IMR-90 (cell line): ENCODE data around the gene DCST2. TPM values are rescaled to one million over a fixed set of nuclear protein-coding genes. Genes with fewer than 3 reads are reported as not detected.

Experiments
- ATAC-seq: fragments of 200-7000 bp; cut with Tn5 transposase; 2 replicates; pipeline ENCODE4 v1.9.1; 2020; ENCODE audit warnings: low read depth, mild to moderate bottlenecking, moderate library complexity
- BruUV-seq: library from RNA; stranded (reverse); fragments of 400-500 nt; replicated peaks from 2 replicates; lab custom pipeline; 2021; lab: Mats Ljungman, UMichigan
- CTCF ChIA-PET: fragments of 300-600 bp; formaldehyde crosslinking; extraction: SDS; loops from one replicate; lab custom pipeline; 2021; ENCODE audit warnings: antibody characterized with exemption; lab: Yijun Ruan, JAX
- POLR2A ChIA-PET: fragments of 300-600 bp; sonication (Branson Sonifier 250); formaldehyde crosslinking; loops from one replicate; lab custom pipeline; 2022; ENCODE audit warnings: antibody characterized with exemption; ENCODE audit not compliant: unreplicated experiment; lab: Charles Lee
- DNase-seq: peaks from one replicate; pipeline ENCODE4 v3.0.0; 2013
- H2AFZ ChIP-seq: replicated peaks from 2 replicates; pipeline ENCODE3; 2013; ENCODE audit warnings: low read length, mild to moderate bottlenecking; ENCODE audit not compliant: poor library complexity
- H2AK5ac ChIP-seq: 2 replicates; pipeline ENCODE4 v1.6.1; 2013; ENCODE audit warnings: low read depth, low read length, inconsistent platforms
- H2AK9ac ChIP-seq: replicated peaks from 2 replicates; pipeline ENCODE3; 2013; ENCODE audit warnings: mild to moderate bottlenecking, low read depth, low read length, moderate library complexity; ENCODE audit not compliant: poor library complexity
- H2BK120ac ChIP-seq: 2 replicates; pipeline ENCODE4 v1.6.1; 2013; ENCODE audit warnings: low read depth, low read length, inconsistent platforms
- H2BK15ac ChIP-seq: 3 replicates; pipeline ENCODE4 v1.6.1; 2013; ENCODE audit warnings: low read depth, low read length, inconsistent platforms
- H2BK20ac ChIP-seq: 2 replicates; pipeline ENCODE4 v1.6.1; 2013; ENCODE audit warnings: low read depth, mild to moderate bottlenecking, inconsistent platforms, low read length, moderate library complexity
- H2BK5ac ChIP-seq: 2 replicates; pipeline ENCODE4 v1.6.1; 2013; ENCODE audit warnings: mild to moderate bottlenecking, low read depth, low read length, inconsistent platforms; ENCODE audit not compliant: poor library complexity, severe bottlenecking
- H3K14ac ChIP-seq: replicated peaks from 2 replicates; pipeline ENCODE4 v1.6.1; 2013; ENCODE audit warnings: low read depth, low read length, inconsistent platforms
- H3K18ac ChIP-seq: 2 replicates; pipeline ENCODE4 v1.6.1; 2013; ENCODE audit warnings: low read depth, low read length, control low read depth
- H3K23ac ChIP-seq: 2 replicates; pipeline ENCODE4 v1.6.1; 2013; ENCODE audit warnings: low read depth, low read length, inconsistent platforms
- H3K27ac ChIP-seq: 2 replicates; pipeline ENCODE4 v1.5.1; 2013; ENCODE audit warnings: mild to moderate bottlenecking, control low read depth, low read length; ENCODE audit not compliant: insufficient read depth
- H3K27me3 ChIP-seq: 2 replicates; pipeline ENCODE4 v1.6.1; 2013; ENCODE audit warnings: low read length; ENCODE audit not compliant: control insufficient read depth, insufficient read depth
- H3K36me3 ChIP-seq: 2 replicates; pipeline ENCODE4 v1.6.1; 2013; ENCODE audit warnings: low read length, mixed read lengths; ENCODE audit not compliant: control insufficient read depth, insufficient read depth
- H3K4ac ChIP-seq: 2 replicates; pipeline ENCODE4 v1.6.1; 2013; ENCODE audit warnings: low read depth, low read length, inconsistent platforms
- H3K4me1 ChIP-seq: 2 replicates; pipeline ENCODE4 v1.6.1; 2013; ENCODE audit warnings: low read length, mixed read lengths; ENCODE audit not compliant: control insufficient read depth, insufficient read depth
- H3K4me2 ChIP-seq: 2 replicates; pipeline ENCODE4 v1.6.1; 2013; ENCODE audit warnings: low read depth, mild to moderate bottlenecking, control low read depth, low read length, moderate library complexity
- H3K4me3 ChIP-seq: 2 replicates; pipeline ENCODE4 v1.5.1; 2013; ENCODE audit warnings: low read depth, mild to moderate bottlenecking, control low read depth, low read length, moderate library complexity; ENCODE audit not compliant: insufficient read depth
- H3K56ac ChIP-seq: 2 replicates; pipeline ENCODE4 v1.6.1; 2013; ENCODE audit warnings: low read length, inconsistent platforms; ENCODE audit not compliant: insufficient read depth; ENCODE audit errors: extremely low read depth
- H3K79me1 ChIP-seq, 2 experiments: 2 replicates each; pipeline ENCODE4 v1.6.1; 2013; ENCODE audit warnings: low read length in 2 of 2, inconsistent platforms in 1 of 2, low read depth in 1 of 2
- H3K9ac ChIP-seq: 2 replicates; pipeline ENCODE4 v1.6.1; 2013; ENCODE audit warnings: low read depth, low read length, control low read depth
- H3K9me1 ChIP-seq: 2 replicates; pipeline ENCODE4 v1.6.1; 2013; ENCODE audit warnings: low read length, inconsistent platforms; ENCODE audit not compliant: insufficient read depth
- H3K9me3 ChIP-seq: 2 replicates; pipeline ENCODE4 v1.6.1; 2013; ENCODE audit warnings: low read length; ENCODE audit not compliant: control insufficient read depth, insufficient read depth
- H4K20me1 ChIP-seq: 2 replicates; pipeline ENCODE4 v1.6.1; 2013; ENCODE audit warnings: low read length, inconsistent platforms; ENCODE audit not compliant: insufficient read depth
- H4K5ac ChIP-seq: 2 replicates; pipeline ENCODE4 v1.6.1; 2013; ENCODE audit warnings: mild to moderate bottlenecking, low read depth, low read length, control low read depth
- H4K8ac ChIP-seq, 2 experiments: 2 replicates each; pipeline ENCODE4 v1.6.1; 2013; ENCODE audit warnings: low read depth in 2 of 2, low read length in 2 of 2, control low read depth in 1 of 2, inconsistent platforms in 1 of 2
- H4K91ac ChIP-seq: 2 replicates; pipeline ENCODE4 v1.6.1; 2013; ENCODE audit warnings: low read depth, low read length, inconsistent platforms; ENCODE audit not compliant: insufficient read depth
- BHLHE40 ChIP-seq: fragments of 150-350 bp; IDR thresholded peaks from 2 replicates; pipeline ENCODE4 v1.6.1; 2016; ENCODE audit warnings: mild to moderate bottlenecking, low read depth, low read length
- CEBPB ChIP-seq: IDR thresholded peaks from 2 replicates; pipeline ENCODE4 v1.6.1; 2012; ENCODE audit warnings: low read depth, low read length, improper control_type of control experiment
- CHD1 ChIP-seq: IDR thresholded peaks from 2 replicates; pipeline ENCODE4 v1.6.1; 2012; ENCODE audit warnings: low read depth, low read length, improper control_type of control experiment
- CTCF ChIP-seq: conservative IDR thresholded peaks from 2 replicates; pipeline ENCODE4 v1.5.1; 2012; ENCODE audit warnings: mild to moderate bottlenecking, low read depth, low read length, improper control_type of control experiment
- ELK1 ChIP-seq: fragments of 150-350 bp; IDR thresholded peaks from 2 replicates; pipeline ENCODE4 v1.6.1; 2016; ENCODE audit warnings: low read depth, mild to moderate bottlenecking, low read length, moderate library complexity, borderline replicate concordance
- FOS ChIP-seq: fragments of 150-350 bp; IDR thresholded peaks from 2 replicates; pipeline ENCODE4 v1.6.1; 2016; ENCODE audit warnings: low read depth, low read length
- MAZ ChIP-seq: IDR thresholded peaks from 2 replicates; pipeline ENCODE4 v1.6.1; 2012; ENCODE audit warnings: low read depth, mild to moderate bottlenecking, low read length, improper control_type of control experiment, moderate library complexity, borderline replicate concordance
- MXI1 ChIP-seq: IDR thresholded peaks from 2 replicates; pipeline ENCODE4 v1.6.1; 2012; ENCODE audit warnings: low read depth, mild to moderate bottlenecking, low read length, moderate library complexity, borderline replicate concordance
- NFE2L2 ChIP-seq: fragments of 150-350 bp; IDR thresholded peaks from 2 replicates; pipeline ENCODE4 v1.6.1; 2016; ENCODE audit warnings: low read depth, mild to moderate bottlenecking, low read length
- POLR2A ChIP-seq: IDR thresholded peaks from 2 replicates; pipeline ENCODE4 v1.6.1; 2012; ENCODE audit warnings: mild to moderate bottlenecking, low read depth, low read length
- RAD21 ChIP-seq: IDR thresholded peaks from 2 replicates; pipeline ENCODE4 v1.6.1; 2012; ENCODE audit warnings: low read length, improper control_type of control experiment
- RFX5 ChIP-seq: IDR thresholded peaks from 2 replicates; pipeline ENCODE4 v1.8.0; 2012; ENCODE audit warnings: low read depth, mild to moderate bottlenecking, low read length, moderate library complexity
- SMC3 ChIP-seq: fragments of 150-350 bp; IDR thresholded peaks from 2 replicates; pipeline ENCODE4 v1.6.1; 2016; ENCODE audit warnings: low read depth, mild to moderate bottlenecking, antibody characterized with exemption, low read length, moderate library complexity
- USF2 ChIP-seq: fragments of 150-350 bp; IDR thresholded peaks from 2 replicates; pipeline ENCODE4 v1.6.1; 2017; ENCODE audit warnings: mild to moderate bottlenecking, antibody characterized with exemption, low read length, low read depth
- WGBS, 2 experiments: methylation state at CpG; one replicate each; pipeline versions ENCODE4 v1.1.5 to v1.1.7; 2013; ENCODE audit warnings: missing lambda C conversion rate in 2 of 2; ENCODE audit not compliant: insufficient read length in 1 of 2; ENCODE audit errors: extremely low coverage in 2 of 2; 5-methylcytosine and 5-hydroxymethylcytosine counted together
- dilution Hi-C: fragments of 300-500 bp; cut with HindIII; formaldehyde crosslinking; loops from one replicate; pipeline ENCODE4 v1.14.3; 2018; ENCODE audit warnings: low sequenced_read_pairs; ENCODE audit not compliant: unreplicated experiment
- in situ Hi-C: fragments of 300-500 bp; cut with MboI; formaldehyde crosslinking; loops from 3 replicates; pipeline ENCODE4 v1.14.3; 2019; ENCODE audit warnings: low sequenced_read_pairs, inconsistent platforms, mixed read lengths
- intact Hi-C: fragments of 100-400 bp; cut with micrococcal nuclease; formaldehyde crosslinking; loops from 2 replicates; pipeline ENCODE4 v1.10.0; 2022
- polyA plus RNA-seq, 3 experiments: library from polyadenylated mRNA; depleted of rRNA; stranded (reverse); fragments of >200 nt; gene quantifications; 2 replicates each; pipeline ENCODE4 v1.2.3, GENCODE V29; 2012; ENCODE audit warnings: low replicate concordance in 1 of 3
- total RNA-seq: library from RNA; depleted of rRNA; stranded (reverse); fragments of >200 nt; gene quantifications from 2 replicates; pipeline ENCODE4 v1.2.3, GENCODE V29; 2012

Gene DCST2
- total and polyA plus RNA-seq, 2 of the 4 experiments (the other 2 are of a cell fraction), result 0.14 TPM; not detected in 1

GRCh38 chr1:155068599-155068998, 35.0 kb upstream of the DCST2 start:
- no peak overlapping the region for H2AK5ac ChIP-seq
- H2BK120ac ChIP-seq, result no peak overlapping the region
- no peak overlapping the region for H4K91ac ChIP-seq
- ATAC-seq (no peak), DNase-seq (no peak)
- peaks cover 7% of the 10 kb centered on the region; the same call in 1 of the 2 replicates for H3K27me3 ChIP-seq
- BruUV-seq, result no TSS peak
- H4K8ac ChIP-seq, result no peak overlapping the region
- in situ Hi-C loops, result no loop called here
- H3K18ac ChIP-seq, result no peak overlapping the region
- no peak overlapping the region for H3K9ac ChIP-seq
- TF ChIP-seq NFE2L2 (no peak), CEBPB (no peak), SMC3 (no peak), MAZ (no peak), RAD21 (no peak), MXI1 (no peak), CHD1 (no peak), USF2 (no peak), POLR2A (no peak), CTCF (no peak), BHLHE40 (no peak), FOS (no peak), RFX5 (no peak), ELK1 (no peak)
- no peak overlapping the region for H2BK20ac ChIP-seq
- H3K4me3 ChIP-seq, result no peak overlapping the region
- CTCF ChIA-PET, result no interaction called here
- H2BK5ac ChIP-seq, result no peak overlapping the region
- H3K4me1 ChIP-seq, result peaks cover 5% of the 10 kb centered on the region; the same call in 1 of the 2 replicates
- peaks cover 4% of the 10 kb centered on the region; the same call in 1 of the 2 replicates for H4K20me1 ChIP-seq
- no peak overlapping the region for H3K27ac ChIP-seq
- H3K9me3 ChIP-seq, result no peaks in the 10 kb centered on the region
- no peak overlapping the region for H4K5ac ChIP-seq
- no CpG with 5 or more reads among the region's 3 CpGs for WGBS, 2 experiments
- no peak overlapping the region for H3K4me2 ChIP-seq
- no peak overlapping the region for H2AK9ac ChIP-seq
- intact Hi-C loops, result no loop called here
- H3K23ac ChIP-seq, result no peak overlapping the region
- POLR2A ChIA-PET, result no interaction called here
- peaks cover 10 to 17% of the 10 kb centered on the region in 2 experiments for H3K79me1 ChIP-seq
- no peak overlapping the region for H2AFZ ChIP-seq
- peaks cover 21% of the 10 kb centered on the region; the same call in 1 of the 2 replicates for H3K36me3 ChIP-seq
- no peak overlapping the region for H3K14ac ChIP-seq
- peaks cover 8% of the 10 kb centered on the region; the same call in 1 of the 2 replicates for H3K9me1 ChIP-seq
- dilution Hi-C loops, result no loop called here
- H3K56ac ChIP-seq, result no peak overlapping the region
- no peak overlapping the region for H3K4ac ChIP-seq
- H2BK15ac ChIP-seq, result no peak overlapping the region
